ENCODE results near the gene NANOS3. TPM values are rescaled to one million over a fixed set of nuclear protein-coding genes. Genes with fewer than 3 reads are reported as not detected.

Gene NANOS3
- total RNA-seq, 1 experiment from 2014 or later, result 1.2 TPM

GRCh38 chr19:13892870-13893269 is 15.9 kb downstream of the NANOS3 start:
- H3K27me3 Mint-ChIP-seq (ENCODE audit: unreplicated experiment), result no peaks in the 10 kb centered on the region
- no TSS peak for BruUV-seq (replicated peaks)
- intact Hi-C loops (cut with micrococcal nuclease; ENCODE audit: unreplicated experiment), result no loop called here
- DNase-seq, result no peak
- H3K36me3 Mint-ChIP-seq (ENCODE audit: insufficient read depth, unreplicated experiment), result no peaks in the 10 kb centered on the region
- H3K27ac Mint-ChIP-seq (ENCODE audit: unreplicated experiment), result no peak overlapping the region
- TF ChIP-seq CTCF (IDR thresholded peaks at IDR 0.05; ENCODE audit: unreplicated experiment), result no peak
- no peaks in the 10 kb centered on the region for H3K4me1 Mint-ChIP-seq (ENCODE audit: low read depth, unreplicated experiment)
- H3K9me3 Mint-ChIP-seq (ENCODE audit: low read depth, unreplicated experiment), result no peaks in the 10 kb centered on the region
- CTCF ChIA-PET, result no interaction called here
- no peak overlapping the region for H3K4me3 Mint-ChIP-seq (ENCODE audit: low read depth, unreplicated experiment)

DNA sequence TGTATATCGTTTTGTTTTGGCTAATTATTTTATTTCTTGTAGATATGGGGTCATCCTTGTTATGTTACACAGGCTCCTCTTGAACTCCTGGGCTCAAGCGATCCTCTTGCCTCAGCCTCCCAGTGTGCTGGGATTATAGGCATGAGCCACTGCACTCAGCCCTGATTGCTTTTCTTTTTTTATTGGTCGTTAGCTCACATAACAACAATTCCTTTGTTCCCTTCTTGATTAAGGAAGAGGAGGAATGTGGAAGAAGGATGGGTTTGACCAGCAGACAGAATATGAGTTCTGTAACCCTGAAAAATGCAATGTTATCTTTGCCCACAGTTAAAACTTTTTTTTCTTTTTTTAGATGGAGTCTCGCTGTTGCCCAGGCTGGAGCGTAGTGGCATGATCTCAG is 17.6 kb downstream of the NANOS3 start:
- no peaks in the 10 kb centered on the region for H3K9me3 Mint-ChIP-seq (ENCODE audit: low read depth, unreplicated experiment)
- CTCF ChIA-PET, result no interaction called here

GRCh38 chr19:13896227-13896626 is 19.3 kb downstream of the NANOS3 start:
- Mint-ChIP-seq H3K27ac (ENCODE audit: unreplicated experiment) (no peak overlapping the region), H3K4me3 (ENCODE audit: low read depth, unreplicated experiment) (no peak overlapping the region), H3K9me3 (ENCODE audit: low read depth, unreplicated experiment) (no peaks in the 10 kb centered on the region), H3K27me3 (ENCODE audit: unreplicated experiment) (no peaks in the 10 kb centered on the region), H3K36me3 (ENCODE audit: insufficient read depth, unreplicated experiment) (no peaks in the 10 kb centered on the region), H3K4me1 (ENCODE audit: low read depth, unreplicated experiment) (no peaks in the 10 kb centered on the region)
- no TSS peak for BruUV-seq (replicated peaks)
- CTCF ChIA-PET, result no interaction called here
- intact Hi-C loops (cut with micrococcal nuclease; ENCODE audit: unreplicated experiment), result no loop called here
- no peak for DNase-seq
- no peak for TF ChIP-seq CTCF (IDR thresholded peaks at IDR 0.05; ENCODE audit: unreplicated experiment)

More for the DNA sequence above, 17.6 kb downstream of the NANOS3 start:
- Mint-ChIP-seq H3K36me3 (ENCODE audit: insufficient read depth, unreplicated experiment) (no peaks in the 10 kb centered on the region), H3K27ac (ENCODE audit: unreplicated experiment) (no peak overlapping the region), H3K27me3 (ENCODE audit: unreplicated experiment) (no peaks in the 10 kb centered on the region), H3K4me1 (ENCODE audit: low read depth, unreplicated experiment) (no peaks in the 10 kb centered on the region), H3K4me3 (ENCODE audit: low read depth, unreplicated experiment) (no peak overlapping the region)
- no TSS peak for BruUV-seq (replicated peaks)
- intact Hi-C loops (cut with micrococcal nuclease; ENCODE audit: unreplicated experiment), result no loop called here
- no peak for DNase-seq
- no peak for TF ChIP-seq CTCF (IDR thresholded peaks at IDR 0.05; ENCODE audit: unreplicated experiment)

GRCh38 chr19:13899393-13899792 is 22.5 kb downstream of the NANOS3 start:
- DNase-seq, result no peak
- BruUV-seq (replicated peaks), result no TSS peak
- H3K4me3 Mint-ChIP-seq (ENCODE audit: low read depth, unreplicated experiment), result no peak overlapping the region
- no peaks in the 10 kb centered on the region for H3K4me1 Mint-ChIP-seq (ENCODE audit: low read depth, unreplicated experiment)
- no peaks in the 10 kb centered on the region for H3K9me3 Mint-ChIP-seq (ENCODE audit: low read depth, unreplicated experiment)
- CTCF ChIA-PET, result interaction anchor here (0.7 kb wide), 1 partner anchor 236 kb away, joined by 4 read pairs; no protein-coding TSS in a partner anchor
- H3K27ac Mint-ChIP-seq (ENCODE audit: unreplicated experiment), result no peak overlapping the region
- H3K36me3 Mint-ChIP-seq (ENCODE audit: insufficient read depth, unreplicated experiment), result no peaks in the 10 kb centered on the region
- TF ChIP-seq CTCF (IDR thresholded peaks at IDR 0.05; ENCODE audit: unreplicated experiment), result no peak
- H3K27me3 Mint-ChIP-seq (ENCODE audit: unreplicated experiment), result no peaks in the 10 kb centered on the region
- intact Hi-C loops (cut with micrococcal nuclease; ENCODE audit: unreplicated experiment), result no loop called here
